ENCODE results near the gene HJURP.

HJURP gene

GRCh38 chr2:233817361-233817911 is 36.9 kb downstream of the HJURP start:
- H3K4me3 ChIP-seq (replicated peaks; ENCODE audit: low read depth, low read length): no peak overlapping the region
- no peaks in the 10 kb centered on the region for H3K36me3 ChIP-seq (ENCODE audit: control insufficient read depth, insufficient read depth, low read length)
- H3K27me3 ChIP-seq (replicated peaks; ENCODE audit: control insufficient read depth, insufficient read depth, low read length): 0 out of 2 replicates have a peak, but pooled peaks cover 2% of the 10 kb centered on the region
- TF ChIP-seq CTCF (IDR thresholded peaks at IDR 0.05; ENCODE audit: insufficient read depth, low read length, poor library complexity, severe bottlenecking): no peak
- DNase-seq (ENCODE audit: extremely low read depth, insufficient read length): no peak

- DNase-seq (ENCODE audit: extremely low read depth, insufficient read length): no peak
- Histone ChIP-seq H3K27me3 (replicated peaks; ENCODE audit: control insufficient read depth, insufficient read depth, low read length) (0 out of 2 replicates have a peak, but pooled peaks cover 2% of the 10 kb centered on the region), H3K36me3 (ENCODE audit: control insufficient read depth, insufficient read depth, low read length) (no peaks in the 10 kb centered on the region), H3K4me3 (replicated peaks; ENCODE audit: low read depth, low read length) (no peak overlapping the region)
- no peak for TF ChIP-seq CTCF (IDR thresholded peaks at IDR 0.05; ENCODE audit: insufficient read depth, low read length, poor library complexity, severe bottlenecking)
These were observed 37.6 kb downstream of the HJURP start for GRCh38 chr2:233816771-233817170.

- no peak for DNase-seq (ENCODE audit: extremely low read depth, insufficient read length)
- no peak for TF ChIP-seq CTCF (IDR thresholded peaks at IDR 0.05; ENCODE audit: insufficient read depth, low read length, poor library complexity, severe bottlenecking)
- Histone ChIP-seq H3K4me3 (replicated peaks; ENCODE audit: low read depth, low read length) (no peak overlapping the region), H3K27me3 (replicated peaks; ENCODE audit: control insufficient read depth, insufficient read depth, low read length) (0 out of 2 replicates have a peak, but pooled peaks cover 2% of the 10 kb centered on the region), H3K36me3 (ENCODE audit: control insufficient read depth, insufficient read depth, low read length) (no peaks in the 10 kb centered on the region)
These were observed 38.0 kb downstream of the HJURP start for GRCh38 chr2:233816334-233816733.

- no peak for TF ChIP-seq CTCF (IDR thresholded peaks at IDR 0.05; ENCODE audit: insufficient read depth, low read length, poor library complexity, severe bottlenecking)
- DNase-seq (ENCODE audit: extremely low read depth, insufficient read length): no peak
- Histone ChIP-seq H3K36me3 (ENCODE audit: control insufficient read depth, insufficient read depth, low read length) (no peaks in the 10 kb centered on the region), H3K4me3 (replicated peaks; ENCODE audit: low read depth, low read length) (no peak overlapping the region), H3K27me3 (replicated peaks; ENCODE audit: control insufficient read depth, insufficient read depth, low read length) (0 out of 2 replicates have a peak, but pooled peaks cover 2% of the 10 kb centered on the region)
These were observed 38.5 kb downstream of the HJURP start for GRCh38 chr2:233815861-233816260.

GRCh38 chr2:233814056-233814835 is 40.1 kb downstream of the HJURP start:
- TF ChIP-seq CTCF (IDR thresholded peaks at IDR 0.05; ENCODE audit: insufficient read depth, low read length, poor library complexity, severe bottlenecking): no peak
- no peak for DNase-seq (ENCODE audit: extremely low read depth, insufficient read length)
- Histone ChIP-seq H3K36me3 (ENCODE audit: control insufficient read depth, insufficient read depth, low read length) (no peaks in the 10 kb centered on the region), H3K4me3 (replicated peaks; ENCODE audit: low read depth, low read length) (no peak overlapping the region), H3K27me3 (replicated peaks; ENCODE audit: control insufficient read depth, insufficient read depth, low read length) (no peaks in the 10 kb centered on the region)

Data from GM06990 (cell line).